ENCODE results near the gene DNAJC1.

DNA sequence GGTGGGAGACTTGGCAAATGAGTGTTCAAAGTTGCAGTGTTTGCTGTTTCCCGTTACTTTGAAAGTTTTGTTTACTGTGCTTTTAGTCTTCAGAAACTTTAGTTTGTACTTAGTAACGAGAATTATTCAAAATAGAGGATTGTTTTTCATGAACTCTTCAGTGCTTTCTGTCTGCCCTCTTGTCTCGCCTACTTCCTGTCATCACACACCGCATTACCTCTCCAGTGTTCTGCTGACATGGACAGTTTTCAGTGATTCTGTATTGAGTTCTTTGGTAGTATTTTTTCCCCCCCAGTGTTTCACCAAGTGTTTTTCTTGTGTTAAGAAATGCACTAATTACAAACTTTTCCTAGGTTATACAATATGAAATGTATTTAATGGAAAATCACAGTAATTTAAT is 262.5 kb downstream of the DNAJC1 start:
- no peak for TF ChIP-seq POLR2A (IDR thresholded peaks at IDR 0.05; ENCODE audit: low read depth, low read length)
- TF ChIP-seq POU2F2 (IDR thresholded peaks at IDR 0.05; ENCODE audit: low read depth, low read length) = no peak
- no peak for TF ChIP-seq POLR2AphosphoS5 (IDR thresholded peaks at IDR 0.05; ENCODE audit: low read depth, low read length)
- no peak for TF ChIP-seq SPI1 (IDR thresholded peaks at IDR 0.05; ENCODE audit: low read depth, low read length)
- TF ChIP-seq TAF1 (IDR thresholded peaks at IDR 0.05; ENCODE audit: low read depth, low read length) = no peak

Measured in GM12891 (cell line).